Liver (tissue), 9 donors: ENCODE measurements around the gene THRAP3. TPM values are rescaled to one million over a fixed set of nuclear protein-coding genes. Genes with fewer than 3 reads are reported as not detected.

Experiments
- DNase-seq: peaks from one replicate; pipeline ENCODE4 v3.0.0-alpha.2; 2017; ENCODE audit warnings: low spot score
- H3K27ac ChIP-seq, 2 donors: one replicate each; pipeline ENCODE4 v1.7.0; 2013; ENCODE audit warnings: inconsistent platforms in 2 of 2, low read length in 2 of 2, control low read depth in 1 of 2, low read depth in 1 of 2, mild to moderate bottlenecking in 1 of 2
- H3K27me3 ChIP-seq, 4 donors: one replicate each; pipeline versions ENCODE4 v1.6.1 to v1.7.0; 2013; ENCODE audit warnings: low read length in 3 of 4, inconsistent platforms in 1 of 4, mild to moderate bottlenecking in 1 of 4, moderate library complexity in 1 of 4; ENCODE audit not compliant: control insufficient read depth in 4 of 4, insufficient read depth in 4 of 4
- H3K36me3 ChIP-seq, 4 donors: one replicate each; pipeline versions ENCODE4 v1.6.1 to v1.7.0; 2013; ENCODE audit warnings: low read length in 3 of 4, mild to moderate bottlenecking in 3 of 4, low read depth in 1 of 4, moderate library complexity in 1 of 4; ENCODE audit not compliant: control insufficient read depth in 4 of 4, insufficient read depth in 3 of 4
- H3K4me1 ChIP-seq, 4 donors: one replicate each; pipeline versions ENCODE4 v1.6.1 to v1.7.0; 2013; ENCODE audit warnings: low read length in 3 of 4, mild to moderate bottlenecking in 3 of 4, moderate library complexity in 1 of 4; ENCODE audit not compliant: control insufficient read depth in 4 of 4, insufficient read depth in 4 of 4
- H3K4me3 ChIP-seq, 3 donors: one replicate each; pipeline versions ENCODE4 v1.6.1 to v1.7.0; 2013; ENCODE audit warnings: low read length in 3 of 3, control low read depth in 1 of 3, low read depth in 1 of 3, mild to moderate bottlenecking in 1 of 3
- H3K9ac ChIP-seq, 2 donors: one replicate each; pipeline ENCODE4 v1.7.0; 2013; ENCODE audit warnings: low read length in 2 of 2, mild to moderate bottlenecking in 2 of 2, moderate library complexity in 2 of 2, control low read depth in 1 of 2, low read depth in 1 of 2
- H3K9me3 ChIP-seq, 4 donors: one replicate each; pipeline versions ENCODE4 v1.6.1 to v1.7.0; 2013; ENCODE audit warnings: low read length in 3 of 4; ENCODE audit not compliant: control insufficient read depth in 4 of 4
- EGR1 ChIP-seq, 2 donors: IDR thresholded peaks; 2 replicates each; pipeline ENCODE4 v1.6.1; 2016 to 2018; ENCODE audit warnings: antibody characterized with exemption in 2 of 2, low read depth in 2 of 2
- FOXA1 ChIP-seq: IDR thresholded peaks from 2 replicates; pipeline ENCODE4 v1.6.1; 2016; ENCODE audit warnings: antibody characterized with exemption
- FOXA2 ChIP-seq: IDR thresholded peaks from 2 replicates; pipeline ENCODE4 v1.6.1; 2016; ENCODE audit warnings: antibody characterized with exemption
- GABPA ChIP-seq, 2 donors: IDR thresholded peaks in 1 of 2; conservative IDR thresholded peaks in 1 of 2; 2 replicates each; pipeline ENCODE4 v1.6.1; 2016; ENCODE audit warnings: antibody characterized with exemption in 2 of 2, mild to moderate bottlenecking in 1 of 2, moderate library complexity in 1 of 2
- HNF4A ChIP-seq, 2 donors: conservative IDR thresholded peaks; 2 replicates each; pipeline ENCODE4 v1.6.1; 2016; ENCODE audit warnings: antibody characterized with exemption in 2 of 2, mild to moderate bottlenecking in 2 of 2
- JUND ChIP-seq, 2 donors: IDR thresholded peaks; 2 replicates each; pipeline ENCODE4 v1.6.1; 2016; ENCODE audit warnings: antibody characterized with exemption in 2 of 2
- NR2F2 ChIP-seq: IDR thresholded peaks from 2 replicates; pipeline ENCODE4 v1.6.1; 2016; ENCODE audit warnings: antibody characterized with exemption
- RAD21 ChIP-seq, 2 donors: IDR thresholded peaks; 2 replicates each; pipeline ENCODE4 v1.6.1; 2016; ENCODE audit warnings: antibody characterized with exemption in 2 of 2, mild to moderate bottlenecking in 2 of 2
- RXRA ChIP-seq, 2 donors: IDR thresholded peaks; 2 replicates each; pipeline ENCODE4 v1.6.1; 2017 to 2018; ENCODE audit warnings: antibody characterized with exemption in 2 of 2, mild to moderate bottlenecking in 1 of 2
- SP1 ChIP-seq: IDR thresholded peaks from 2 replicates; pipeline ENCODE4 v1.6.1; 2018; ENCODE audit warnings: antibody characterized with exemption, mild to moderate bottlenecking
- TAF1 ChIP-seq: conservative IDR thresholded peaks from 2 replicates; pipeline ENCODE4 v1.6.1; 2016; ENCODE audit warnings: antibody characterized with exemption, mild to moderate bottlenecking
- YY1 ChIP-seq: IDR thresholded peaks from 2 replicates; pipeline ENCODE4 v1.6.1; 2016; ENCODE audit warnings: antibody characterized with exemption, mild to moderate bottlenecking
- WGBS: extraction: QIAGEN DNeasy Blood & Tissue Kit; methylation state at CpG from one replicate; pipeline ENCODE4 v1.1.7; 2013; 5-methylcytosine and 5-hydroxymethylcytosine counted together
- polyA plus RNA-seq, 2 donors: library from polyadenylated mRNA; stranded (reverse) in 1 of 2; unstranded in 1 of 2; fragments of 200-250 nt in 1 of 2; fragments of >200 nt in 1 of 2; fragmentation: Nextera tagmentation in 1 of 2; extraction: Ambion mirVana in 1 of 2; gene quantifications; one replicate each; pipeline versions ENCODE4 v1.2.1 to v1.2.3, GENCODE V29; 2013 to 2015
- total RNA-seq, 2 donors: library from RNA; depleted of rRNA; stranded (reverse); fragments of >200 nt; gene quantifications; one replicate each; pipeline ENCODE4 v1.2.3, GENCODE V29; 2014
- TF ChIP-seq, protein P1 (sequence below): fragments of 150-350 bp; IDR thresholded peaks from 2 replicates; pipeline ENCODE4 v1.5.1; 2017; ENCODE audit warnings: improper control_type of control experiment, low read depth, low read length; ENCODE audit not compliant: missing input control
- TF ChIP-seq, protein P2 (sequence below): IDR thresholded peaks from 2 replicates; pipeline ENCODE4 v1.6.1; 2016; ENCODE audit warnings: antibody characterized with exemption
- TF ChIP-seq, protein P3 (sequence below): IDR thresholded peaks from 2 replicates; pipeline ENCODE4 v1.6.1; 2016; ENCODE audit warnings: antibody characterized with exemption
- TF ChIP-seq, protein P4 (sequence below): IDR thresholded peaks from 2 replicates; pipeline ENCODE4 v1.6.1; 2016; ENCODE audit warnings: antibody characterized with exemption
- TF ChIP-seq, protein P5 (sequence below): IDR thresholded peaks from 2 replicates; pipeline ENCODE4 v1.6.1; 2016; ENCODE audit warnings: antibody characterized with exemption, mild to moderate bottlenecking
- donor health status: healthy.
- donor health status: healthy.
- donor health status: healthy.
- donor health status: healthy.
- donor health status: healthy.

The THRAP3 gene
- total and polyA plus RNA-seq, 4 donors, result 21.3 to 55.1 (median 45.8) TPM

DNA sequence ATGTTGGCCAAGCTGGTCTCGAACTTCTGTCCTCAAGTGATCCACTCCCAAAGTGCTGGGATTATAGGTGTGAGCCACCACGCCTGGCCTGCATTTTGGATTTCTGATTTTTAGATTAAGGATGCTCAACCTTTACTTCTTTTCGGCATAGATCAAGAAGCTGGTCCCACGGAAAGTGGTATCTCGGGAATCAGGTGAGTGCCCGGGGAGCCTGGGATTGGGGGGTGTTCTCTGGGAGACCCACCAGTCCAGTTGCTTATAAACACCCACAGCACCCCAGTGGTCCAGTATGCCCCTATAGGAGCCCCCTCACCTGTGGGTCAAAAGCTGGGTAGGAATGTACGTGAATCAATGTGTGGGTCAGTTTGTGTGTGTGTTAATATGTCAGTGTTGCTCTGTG lies 85.2 kb downstream of the THRAP3 start:
- Histone ChIP-seq H3K36me3 (peaks cover 0 to 3% (median 0%) of the 10 kb centered on the region in 4 donors), H3K9me3 (no peaks in the 10 kb centered on the region), H3K4me3 (no peak overlapping the region), H3K27ac (no peak overlapping the region), H3K4me1 (peaks cover 3 to 15% (median 11%) of the 10 kb centered on the region in 4 donors), H3K27me3 (no peaks in the 10 kb centered on the region), H3K9ac (no peak overlapping the region)
- 99% methylated on average over 7 of the region's 7 CpGs for WGBS
- no peak for TF ChIP-seq EGR1 (IDR thresholded peaks at IDR 0.05; ENCODE audit: low read depth in 2 of 2)
- no peak for TF ChIP-seq FOXA2
- no peak for TF ChIP-seq HNF4A (conservative IDR thresholded peaks at IDR 0.05)
- no peak for TF ChIP-seq SP1
- no peak for TF ChIP-seq RAD21 (IDR thresholded peaks at IDR 0.05)
- no peak for TF ChIP-seq GABPA (IDR thresholded peaks at IDR 0.05 in 1 of 2, conservative IDR thresholded peaks at IDR 0.05 in 1 of 2)
- TF ChIP-seq, protein P1, sequence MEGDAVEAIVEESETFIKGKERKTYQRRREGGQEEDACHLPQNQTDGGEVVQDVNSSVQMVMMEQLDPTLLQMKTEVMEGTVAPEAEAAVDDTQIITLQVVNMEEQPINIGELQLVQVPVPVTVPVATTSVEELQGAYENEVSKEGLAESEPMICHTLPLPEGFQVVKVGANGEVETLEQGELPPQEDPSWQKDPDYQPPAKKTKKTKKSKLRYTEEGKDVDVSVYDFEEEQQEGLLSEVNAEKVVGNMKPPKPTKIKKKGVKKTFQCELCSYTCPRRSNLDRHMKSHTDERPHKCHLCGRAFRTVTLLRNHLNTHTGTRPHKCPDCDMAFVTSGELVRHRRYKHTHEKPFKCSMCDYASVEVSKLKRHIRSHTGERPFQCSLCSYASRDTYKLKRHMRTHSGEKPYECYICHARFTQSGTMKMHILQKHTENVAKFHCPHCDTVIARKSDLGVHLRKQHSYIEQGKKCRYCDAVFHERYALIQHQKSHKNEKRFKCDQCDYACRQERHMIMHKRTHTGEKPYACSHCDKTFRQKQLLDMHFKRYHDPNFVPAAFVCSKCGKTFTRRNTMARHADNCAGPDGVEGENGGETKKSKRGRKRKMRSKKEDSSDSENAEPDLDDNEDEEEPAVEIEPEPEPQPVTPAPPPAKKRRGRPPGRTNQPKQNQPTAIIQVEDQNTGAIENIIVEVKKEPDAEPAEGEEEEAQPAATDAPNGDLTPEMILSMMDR, result no peak
- TF ChIP-seq, protein P2, sequence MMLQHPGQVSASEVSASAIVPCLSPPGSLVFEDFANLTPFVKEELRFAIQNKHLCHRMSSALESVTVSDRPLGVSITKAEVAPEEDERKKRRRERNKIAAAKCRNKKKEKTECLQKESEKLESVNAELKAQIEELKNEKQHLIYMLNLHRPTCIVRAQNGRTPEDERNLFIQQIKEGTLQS, result no peak
- TF ChIP-seq TAF1, result no peak
- TF ChIP-seq YY1, result no peak
- TF ChIP-seq FOXA1, result no peak
- TF ChIP-seq NR2F2, result no peak
- TF ChIP-seq, protein P3, sequence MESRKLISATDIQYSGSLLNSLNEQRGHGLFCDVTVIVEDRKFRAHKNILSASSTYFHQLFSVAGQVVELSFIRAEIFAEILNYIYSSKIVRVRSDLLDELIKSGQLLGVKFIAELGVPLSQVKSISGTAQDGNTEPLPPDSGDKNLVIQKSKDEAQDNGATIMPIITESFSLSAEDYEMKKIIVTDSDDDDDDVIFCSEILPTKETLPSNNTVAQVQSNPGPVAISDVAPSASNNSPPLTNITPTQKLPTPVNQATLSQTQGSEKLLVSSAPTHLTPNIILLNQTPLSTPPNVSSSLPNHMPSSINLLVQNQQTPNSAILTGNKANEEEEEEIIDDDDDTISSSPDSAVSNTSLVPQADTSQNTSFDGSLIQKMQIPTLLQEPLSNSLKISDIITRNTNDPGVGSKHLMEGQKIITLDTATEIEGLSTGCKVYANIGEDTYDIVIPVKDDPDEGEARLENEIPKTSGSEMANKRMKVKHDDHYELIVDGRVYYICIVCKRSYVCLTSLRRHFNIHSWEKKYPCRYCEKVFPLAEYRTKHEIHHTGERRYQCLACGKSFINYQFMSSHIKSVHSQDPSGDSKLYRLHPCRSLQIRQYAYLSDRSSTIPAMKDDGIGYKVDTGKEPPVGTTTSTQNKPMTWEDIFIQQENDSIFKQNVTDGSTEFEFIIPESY, result no peak
- TF ChIP-seq RXRA (IDR thresholded peaks at IDR 0.05), result no peak
- TF ChIP-seq, protein P4, sequence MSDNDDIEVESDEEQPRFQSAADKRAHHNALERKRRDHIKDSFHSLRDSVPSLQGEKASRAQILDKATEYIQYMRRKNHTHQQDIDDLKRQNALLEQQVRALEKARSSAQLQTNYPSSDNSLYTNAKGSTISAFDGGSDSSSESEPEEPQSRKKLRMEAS, result no peak
- no peak for DNase-seq

DNA sequence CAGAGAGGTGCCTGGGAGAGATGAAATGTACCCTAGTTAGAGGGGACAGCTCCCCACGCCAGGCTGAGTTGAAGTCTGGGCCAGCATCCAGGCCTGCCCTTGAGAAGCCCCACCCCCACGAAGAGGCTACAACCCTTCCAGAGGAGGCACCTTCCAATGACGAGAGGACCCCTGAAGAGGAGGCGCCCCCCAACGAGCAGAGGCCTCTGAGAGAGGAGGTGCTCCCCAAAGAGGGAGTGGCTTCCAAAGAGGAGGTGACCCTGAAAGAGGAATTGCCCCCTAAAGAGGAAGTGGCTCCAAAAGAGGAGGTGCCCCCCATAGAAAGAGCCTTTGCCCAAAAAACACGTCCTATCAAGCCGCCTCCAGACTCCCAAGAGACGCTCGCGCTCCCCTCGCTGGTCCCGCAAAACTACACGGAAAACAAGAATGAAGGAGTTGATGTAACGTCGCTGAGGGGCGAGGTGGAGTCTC lies 96.1 kb downstream of the THRAP3 start:
- Histone ChIP-seq H3K4me1 (peaks cover 5 to 25% (median 13%) of the 10 kb centered on the region in 4 donors), H3K9ac (no peak overlapping the region), H3K9me3 (no peaks in the 10 kb centered on the region), H3K36me3 (no peaks in the 10 kb centered on the region), H3K4me3 (no peak overlapping the region), H3K27me3 (no peaks in the 10 kb centered on the region), H3K27ac (peak overlapping the region in 1 of 2 donors; percentile 78)
- WGBS, result 60% methylated on average over 16 of the region's 16 CpGs
- DNase-seq, result no peak
- TF ChIP-seq FOXA1 (no peak), HNF4A (conservative IDR thresholded peaks at IDR 0.05) (no peak), RAD21 (IDR thresholded peaks at IDR 0.05) (no peak), EGR1 (IDR thresholded peaks at IDR 0.05; ENCODE audit: low read depth in 2 of 2) (no peak), JUND (IDR thresholded peaks at IDR 0.05) (no peak), TAF1 (no peak), FOXA2 (no peak)
- TF ChIP-seq, protein P4, result no peak
- TF ChIP-seq, protein P5, sequence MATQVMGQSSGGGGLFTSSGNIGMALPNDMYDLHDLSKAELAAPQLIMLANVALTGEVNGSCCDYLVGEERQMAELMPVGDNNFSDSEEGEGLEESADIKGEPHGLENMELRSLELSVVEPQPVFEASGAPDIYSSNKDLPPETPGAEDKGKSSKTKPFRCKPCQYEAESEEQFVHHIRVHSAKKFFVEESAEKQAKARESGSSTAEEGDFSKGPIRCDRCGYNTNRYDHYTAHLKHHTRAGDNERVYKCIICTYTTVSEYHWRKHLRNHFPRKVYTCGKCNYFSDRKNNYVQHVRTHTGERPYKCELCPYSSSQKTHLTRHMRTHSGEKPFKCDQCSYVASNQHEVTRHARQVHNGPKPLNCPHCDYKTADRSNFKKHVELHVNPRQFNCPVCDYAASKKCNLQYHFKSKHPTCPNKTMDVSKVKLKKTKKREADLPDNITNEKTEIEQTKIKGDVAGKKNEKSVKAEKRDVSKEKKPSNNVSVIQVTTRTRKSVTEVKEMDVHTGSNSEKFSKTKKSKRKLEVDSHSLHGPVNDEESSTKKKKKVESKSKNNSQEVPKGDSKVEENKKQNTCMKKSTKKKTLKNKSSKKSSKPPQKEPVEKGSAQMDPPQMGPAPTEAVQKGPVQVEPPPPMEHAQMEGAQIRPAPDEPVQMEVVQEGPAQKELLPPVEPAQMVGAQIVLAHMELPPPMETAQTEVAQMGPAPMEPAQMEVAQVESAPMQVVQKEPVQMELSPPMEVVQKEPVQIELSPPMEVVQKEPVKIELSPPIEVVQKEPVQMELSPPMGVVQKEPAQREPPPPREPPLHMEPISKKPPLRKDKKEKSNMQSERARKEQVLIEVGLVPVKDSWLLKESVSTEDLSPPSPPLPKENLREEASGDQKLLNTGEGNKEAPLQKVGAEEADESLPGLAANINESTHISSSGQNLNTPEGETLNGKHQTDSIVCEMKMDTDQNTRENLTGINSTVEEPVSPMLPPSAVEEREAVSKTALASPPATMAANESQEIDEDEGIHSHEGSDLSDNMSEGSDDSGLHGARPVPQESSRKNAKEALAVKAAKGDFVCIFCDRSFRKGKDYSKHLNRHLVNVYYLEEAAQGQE, result no peak
- TF ChIP-seq, protein P3, result no peak
- TF ChIP-seq, protein P2, result no peak
